Calu3 (cell line): ENCODE data around the gene PITX1. TPM values are rescaled to one million over a fixed set of nuclear protein-coding genes. Genes with fewer than 3 reads are reported as not detected.

Source experiments
- BruUV-seq: library from RNA; stranded (reverse); fragments of 400-500 nt; replicated peaks from 2 replicates; lab custom pipeline; 2021; lab: Mats Ljungman, UMichigan
- CTCF ChIA-PET: fragments of 300-600 bp; sonication (Branson Sonifier 250); formaldehyde crosslinking; loops from one replicate; lab custom pipeline; 2022; ENCODE audit warnings: antibody characterized with exemption; lab: Charles Lee
- DNase-seq: peaks from one replicate; pipeline ENCODE4 v3.0.0; 2022
- H3K27ac Mint-ChIP-seq: one replicate; pipeline ENCODE4 v1.8.0; 2022; ENCODE audit warnings: mixed read lengths; ENCODE audit not compliant: unreplicated experiment
- H3K27me3 Mint-ChIP-seq: one replicate; pipeline ENCODE4 v1.8.0; 2022; ENCODE audit warnings: mixed read lengths; ENCODE audit not compliant: unreplicated experiment
- H3K36me3 Mint-ChIP-seq: one replicate; pipeline ENCODE4 v1.8.0; 2022; ENCODE audit warnings: mild to moderate bottlenecking, moderate library complexity, mixed read lengths; ENCODE audit not compliant: insufficient read depth, unreplicated experiment
- H3K4me1 Mint-ChIP-seq: one replicate; pipeline ENCODE4 v1.8.0; 2022; ENCODE audit warnings: mild to moderate bottlenecking, low read depth, mixed read lengths; ENCODE audit not compliant: unreplicated experiment
- H3K4me3 Mint-ChIP-seq: one replicate; pipeline ENCODE4 v1.8.0; 2022; ENCODE audit warnings: mild to moderate bottlenecking, low read depth, moderate library complexity, mixed read lengths; ENCODE audit not compliant: unreplicated experiment
- H3K9me3 Mint-ChIP-seq: one replicate; pipeline ENCODE4 v1.8.0; 2022; ENCODE audit warnings: low read depth, mixed read lengths; ENCODE audit not compliant: unreplicated experiment
- intact Hi-C: fragments of 100-400 bp; cut with micrococcal nuclease; formaldehyde crosslinking; loops from one replicate; pipeline ENCODE4 v1.10.0; 2022; ENCODE audit not compliant: unreplicated experiment
- total RNA-seq: library from RNA; stranded (reverse); gene quantifications from 2 replicates; pipeline ENCODE4 v1.2.3, GENCODE V29; 2022
- TF ChIP-seq, protein P1 (sequence below): fragments of 200-600 bp; IDR thresholded peaks from one replicate; pipeline ENCODE4 v1.8.0; 2022; ENCODE audit warnings: antibody characterized with exemption; ENCODE audit not compliant: unreplicated experiment

Gene PITX1
- total RNA-seq, 1 experiment from 2014 or later: 12.1 TPM

DNA sequence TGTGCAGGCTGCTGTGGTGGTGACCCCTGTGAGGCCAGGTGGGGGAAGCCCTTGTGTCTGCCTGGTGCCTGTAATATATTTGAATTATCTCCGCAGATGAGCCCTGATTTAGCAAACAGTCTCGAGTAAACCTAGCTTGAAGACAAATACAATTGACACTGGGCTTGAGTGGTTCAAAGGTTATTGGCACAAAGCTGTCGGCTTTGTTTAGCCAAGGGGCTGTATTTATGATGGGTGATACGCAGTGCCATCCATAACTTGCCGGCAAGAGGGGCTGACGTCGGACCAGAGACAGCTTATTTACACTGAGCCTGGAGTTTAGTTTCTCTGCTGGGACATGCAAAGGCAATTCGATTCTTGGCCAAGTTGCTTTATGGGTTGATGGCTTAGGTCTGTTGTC lies 20.0 kb upstream of the PITX1 start:
- no peak overlapping the region for H3K27ac Mint-ChIP-seq
- CTCF ChIA-PET: interaction anchor here (0.8 kb wide), 1 partner anchor 10 kb away, joined by 3 read pairs; no protein-coding TSS in a partner anchor
- no TSS peak for BruUV-seq
- H3K4me3 Mint-ChIP-seq: no peak overlapping the region
- intact Hi-C loops: no loop called here
- H3K9me3 Mint-ChIP-seq: no peaks in the 10 kb centered on the region
- DNase-seq: no peak
- no peaks in the 10 kb centered on the region for H3K4me1 Mint-ChIP-seq
- peaks cover 87% of the 10 kb centered on the region for H3K27me3 Mint-ChIP-seq
- H3K36me3 Mint-ChIP-seq: no peaks in the 10 kb centered on the region
- TF ChIP-seq, protein P1, sequence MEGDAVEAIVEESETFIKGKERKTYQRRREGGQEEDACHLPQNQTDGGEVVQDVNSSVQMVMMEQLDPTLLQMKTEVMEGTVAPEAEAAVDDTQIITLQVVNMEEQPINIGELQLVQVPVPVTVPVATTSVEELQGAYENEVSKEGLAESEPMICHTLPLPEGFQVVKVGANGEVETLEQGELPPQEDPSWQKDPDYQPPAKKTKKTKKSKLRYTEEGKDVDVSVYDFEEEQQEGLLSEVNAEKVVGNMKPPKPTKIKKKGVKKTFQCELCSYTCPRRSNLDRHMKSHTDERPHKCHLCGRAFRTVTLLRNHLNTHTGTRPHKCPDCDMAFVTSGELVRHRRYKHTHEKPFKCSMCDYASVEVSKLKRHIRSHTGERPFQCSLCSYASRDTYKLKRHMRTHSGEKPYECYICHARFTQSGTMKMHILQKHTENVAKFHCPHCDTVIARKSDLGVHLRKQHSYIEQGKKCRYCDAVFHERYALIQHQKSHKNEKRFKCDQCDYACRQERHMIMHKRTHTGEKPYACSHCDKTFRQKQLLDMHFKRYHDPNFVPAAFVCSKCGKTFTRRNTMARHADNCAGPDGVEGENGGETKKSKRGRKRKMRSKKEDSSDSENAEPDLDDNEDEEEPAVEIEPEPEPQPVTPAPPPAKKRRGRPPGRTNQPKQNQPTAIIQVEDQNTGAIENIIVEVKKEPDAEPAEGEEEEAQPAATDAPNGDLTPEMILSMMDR: no peak

DNA sequence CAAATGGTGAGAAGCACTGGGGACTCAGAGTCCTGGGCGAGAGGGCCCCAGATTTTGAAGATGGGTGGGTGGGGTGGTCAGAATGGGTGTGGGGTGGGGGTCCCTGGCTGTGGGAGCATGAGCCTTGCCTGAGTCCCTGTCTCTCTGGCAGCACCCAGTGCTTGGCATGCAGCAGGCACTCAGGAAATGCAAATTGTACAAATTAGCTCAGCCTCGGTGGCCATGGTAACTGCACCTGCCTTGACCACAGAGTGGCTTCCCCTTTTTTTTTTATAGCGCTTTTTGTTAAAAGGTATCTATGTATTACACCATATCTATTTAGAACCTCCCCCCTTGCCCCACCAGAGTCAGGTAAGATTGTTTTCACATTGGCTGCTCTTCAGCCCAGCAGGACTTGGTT lies 19.2 kb upstream of the PITX1 start:
- peaks cover 80% of the 10 kb centered on the region for H3K27me3 Mint-ChIP-seq
- no peaks in the 10 kb centered on the region for H3K9me3 Mint-ChIP-seq
- no peaks in the 10 kb centered on the region for H3K36me3 Mint-ChIP-seq
- no peak for DNase-seq
- no TSS peak for BruUV-seq
- no peak overlapping the region for H3K27ac Mint-ChIP-seq
- no peaks in the 10 kb centered on the region for H3K4me1 Mint-ChIP-seq
- CTCF ChIA-PET: interaction anchor here (0.6 kb wide), 1 partner anchor 972 kb away, joined by 9 read pairs; no protein-coding TSS in a partner anchor
- H3K4me3 Mint-ChIP-seq: no peak overlapping the region
- TF ChIP-seq, protein P1: no peak
- intact Hi-C loops: no loop called here

DNA sequence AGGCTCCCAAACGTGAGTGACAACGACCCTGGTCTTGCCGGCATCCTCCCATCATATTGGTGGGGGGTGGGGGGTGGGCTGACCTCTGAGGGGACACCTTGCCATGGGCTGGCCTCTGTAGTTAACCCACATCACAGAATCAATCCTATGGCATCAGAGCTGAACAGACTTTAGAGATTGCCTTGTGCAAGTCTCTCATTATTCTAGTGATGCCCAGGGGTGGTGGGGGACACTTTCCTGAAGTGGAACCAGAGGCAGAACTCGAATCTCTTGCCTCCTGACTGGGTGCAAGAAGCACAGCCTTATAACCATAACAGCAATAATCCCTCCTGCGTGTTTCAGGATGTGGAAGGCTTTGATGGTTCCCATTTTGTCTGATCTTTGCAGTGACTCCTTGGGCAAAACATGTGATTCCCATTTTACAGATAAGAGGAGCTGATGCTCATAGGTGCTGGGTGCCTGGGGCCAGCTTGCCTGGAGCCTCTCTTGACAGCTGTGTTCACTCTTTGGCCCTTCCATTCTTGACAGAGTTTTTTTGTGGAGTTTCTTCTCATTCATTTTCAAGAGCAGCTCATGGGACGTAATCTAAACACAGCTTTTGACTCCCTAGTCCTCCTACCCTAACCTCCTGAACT lies 18.6 kb upstream of the PITX1 start:
- CTCF ChIA-PET: interaction anchor here (0.6 kb wide), 1 partner anchor 971 kb away, joined by 9 read pairs; no protein-coding TSS in a partner anchor
- peaks cover 73% of the 10 kb centered on the region for H3K27me3 Mint-ChIP-seq
- H3K4me3 Mint-ChIP-seq: no peak overlapping the region
- intact Hi-C loops: no loop called here
- no peaks in the 10 kb centered on the region for H3K9me3 Mint-ChIP-seq
- no peak overlapping the region for H3K27ac Mint-ChIP-seq
- BruUV-seq: no TSS peak
- TF ChIP-seq, protein P1: no peak
- no peaks in the 10 kb centered on the region for H3K36me3 Mint-ChIP-seq
- no peaks in the 10 kb centered on the region for H3K4me1 Mint-ChIP-seq
- DNase-seq: no peak

DNA sequence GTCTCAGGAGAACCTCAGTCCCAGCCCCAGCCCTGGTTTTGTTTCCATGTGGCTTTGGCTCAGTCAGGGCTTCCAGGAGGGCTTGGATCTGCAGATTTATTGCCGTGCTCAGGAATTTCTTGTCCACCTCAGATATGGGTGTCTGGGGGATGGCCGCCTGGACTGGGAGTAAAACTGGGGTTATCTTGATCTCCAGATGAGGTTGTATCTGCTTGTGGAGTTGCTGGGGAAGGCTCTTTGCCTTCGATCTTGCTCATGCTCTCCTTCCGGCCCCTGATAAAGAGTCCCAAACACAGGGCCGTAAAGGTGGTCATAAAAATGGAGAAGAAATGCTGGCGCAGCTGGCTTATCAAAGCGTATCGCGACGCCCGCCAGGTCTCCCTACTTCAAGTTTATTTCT lies 17.8 kb upstream of the PITX1 start:
- H3K4me3 Mint-ChIP-seq: no peak overlapping the region
- H3K4me1 Mint-ChIP-seq: no peaks in the 10 kb centered on the region
- peaks cover 66% of the 10 kb centered on the region for H3K27me3 Mint-ChIP-seq
- CTCF ChIA-PET: no interaction called here
- TF ChIP-seq, protein P1: no peak
- DNase-seq: no peak
- H3K36me3 Mint-ChIP-seq: no peaks in the 10 kb centered on the region
- BruUV-seq: no TSS peak
- H3K9me3 Mint-ChIP-seq: no peaks in the 10 kb centered on the region
- no peak overlapping the region for H3K27ac Mint-ChIP-seq
- intact Hi-C loops: no loop called here
